Measurements from ENCODE around the gene AFAP1L1.
"Not testable (repeated sequence)": the region's sequence is repeated elsewhere in the genome, so short reads cannot be mapped to it uniquely, and the experiment has no call there.

AFAP1L1 gene

DNA sequence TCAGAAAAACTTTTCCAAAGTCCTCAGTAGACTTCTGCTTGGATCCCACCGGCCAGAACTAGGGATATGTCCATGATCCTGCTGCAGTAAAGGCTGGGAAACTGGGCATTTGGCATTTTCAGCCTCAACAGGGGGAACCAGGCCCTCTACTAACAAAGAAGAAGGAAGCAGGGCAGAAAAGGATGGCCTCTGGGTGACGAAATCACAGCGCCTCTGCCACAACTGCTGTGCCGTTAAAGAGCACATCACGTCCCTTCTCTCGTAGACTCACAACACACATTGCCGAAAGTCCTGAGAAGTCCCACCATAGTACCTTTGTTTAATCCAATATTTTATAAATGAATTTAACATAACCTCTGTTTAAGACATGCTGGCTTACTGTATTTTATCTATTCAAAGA lies 10.4 kb upstream of the AFAP1L1 start:
- no peak for DNase-seq (ENCODE audit: low read depth)

DNA sequence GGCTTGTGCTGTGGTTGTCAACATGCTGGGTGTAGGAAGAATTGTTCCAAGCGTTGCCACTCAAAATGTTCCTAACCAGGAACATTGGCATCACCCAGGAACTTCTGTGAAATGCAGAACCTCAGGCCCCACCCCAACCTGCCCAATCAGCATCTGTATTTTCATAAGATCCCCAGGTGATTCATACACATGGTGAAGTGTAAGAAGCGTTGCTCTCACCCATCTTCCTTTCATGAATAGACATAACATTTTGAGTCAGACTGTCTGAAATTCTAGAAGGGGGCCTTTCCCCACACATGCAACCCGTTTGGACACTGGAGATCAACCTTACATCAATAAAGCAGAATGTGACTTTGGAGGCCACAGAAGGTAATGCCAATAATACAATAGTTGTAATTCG lies 9.3 kb upstream of the AFAP1L1 start:
- DNase-seq (ENCODE audit: low read depth) = no peak

GRCh38 chr5:149264439-149265067 lies 7.1 kb upstream of the AFAP1L1 start:
- peak; percentile 6 for DNase-seq (ENCODE audit: low read depth)

DNA sequence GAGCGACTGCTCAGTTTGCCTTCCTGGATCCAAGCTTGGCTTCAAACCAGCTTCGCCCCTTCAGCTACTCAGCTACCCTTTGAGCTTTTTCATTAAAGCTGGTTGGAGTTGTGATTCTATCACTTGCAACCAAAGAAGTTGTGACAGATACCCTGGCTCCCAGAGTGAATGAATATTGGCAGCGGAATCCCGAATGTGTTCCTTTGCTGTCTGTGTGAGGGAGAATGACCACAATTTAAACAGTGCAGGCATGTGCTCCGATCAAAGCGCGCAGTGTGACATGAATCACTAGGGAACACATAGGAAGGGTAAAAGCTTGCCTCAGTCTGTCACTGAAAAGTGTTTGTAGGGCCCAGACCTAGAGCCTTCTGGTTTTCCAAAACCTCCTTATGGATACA lies 6.6 kb upstream of the AFAP1L1 start:
- DNase-seq (ENCODE audit: low read depth) = no peak

GRCh38 chr5:149265597-149265996 lies 6.1 kb upstream of the AFAP1L1 start:
- DNase-seq (ENCODE audit: low read depth) = no peak

- no peak for DNase-seq (ENCODE audit: low read depth)
These were observed 4.3 kb upstream of the AFAP1L1 start for GRCh38 chr5:149267241-149267973.

DNA sequence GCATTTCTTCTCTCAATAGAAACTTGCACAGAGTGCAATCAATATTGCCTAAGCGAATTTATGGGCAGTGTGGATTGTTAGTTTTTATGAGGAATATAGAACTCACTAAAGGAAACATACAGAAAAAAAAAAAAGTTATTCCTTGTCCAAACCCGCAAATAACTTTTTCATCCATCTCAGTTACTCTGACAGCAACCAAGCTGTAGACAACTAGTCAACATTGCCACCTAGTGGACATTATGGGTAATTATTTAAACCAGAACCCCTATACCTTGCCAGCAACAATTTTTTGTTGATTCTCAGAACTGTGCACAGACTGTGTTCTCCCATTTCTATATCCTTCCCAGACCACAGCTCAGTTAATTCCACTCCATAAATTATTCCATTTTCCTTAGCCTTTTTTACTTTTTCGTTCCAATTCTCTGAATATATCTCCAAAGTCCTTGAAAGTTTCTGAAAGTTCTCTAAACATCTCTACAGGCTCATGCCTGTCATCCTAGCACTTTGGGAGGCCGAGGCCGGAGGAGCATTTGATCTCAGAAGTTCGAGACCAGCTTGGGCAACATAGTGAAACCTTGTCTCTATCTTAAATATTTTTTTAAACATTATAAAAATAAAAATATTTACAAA lies 2.6 kb upstream of the AFAP1L1 start:
- DNase-seq (ENCODE audit: low read depth) = no peak

DNA sequence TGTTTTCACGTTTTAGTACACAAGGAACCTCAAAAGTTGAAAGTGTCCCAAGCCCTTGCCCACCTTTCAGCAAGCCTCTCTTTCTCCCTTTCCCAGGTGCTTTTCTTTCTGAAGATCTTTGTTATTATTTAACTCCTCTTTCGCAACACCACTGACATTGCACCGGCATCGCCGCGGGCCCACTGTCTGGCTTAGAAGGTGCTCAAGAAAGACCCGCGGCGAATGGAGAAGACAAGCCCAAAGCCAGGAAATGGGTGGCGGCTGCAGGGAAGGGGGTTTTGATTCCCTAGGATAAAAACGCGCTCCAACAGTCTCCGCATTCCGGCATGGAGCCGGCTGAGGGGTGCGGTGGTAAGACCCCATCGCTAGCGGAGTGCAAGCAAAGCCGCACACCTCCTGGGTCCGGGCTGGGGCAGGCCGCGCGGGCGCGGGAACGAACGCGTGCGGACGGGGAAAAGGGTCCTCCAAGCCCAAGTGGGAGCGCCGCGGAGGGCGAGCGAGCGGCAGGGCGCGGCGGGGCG lies 404 bp upstream of the AFAP1L1 start:
- no peak for DNase-seq (ENCODE audit: low read depth)

DNA sequence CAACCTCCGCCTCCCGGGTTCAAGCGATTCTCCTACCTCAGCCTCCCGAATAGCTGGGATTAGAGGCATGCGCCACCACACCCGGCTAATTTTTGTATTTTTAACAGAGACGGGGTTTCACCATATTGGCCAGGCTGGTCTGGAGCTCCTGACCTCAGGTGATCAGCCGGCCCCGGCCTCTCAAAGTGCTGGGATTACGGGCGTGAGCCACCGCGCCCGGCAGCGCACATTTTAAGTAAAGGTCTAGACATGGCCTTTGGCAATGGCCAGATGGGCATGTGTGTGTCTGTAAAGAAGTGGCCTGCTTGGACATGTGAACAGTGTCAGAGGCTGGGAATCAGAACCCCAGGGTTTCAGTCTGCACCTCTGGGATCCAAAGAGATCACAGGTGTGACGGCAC lies 1.1 kb downstream of the AFAP1L1 start:
- not testable (repeated sequence) for DNase-seq (ENCODE audit: low read depth)

DNA sequence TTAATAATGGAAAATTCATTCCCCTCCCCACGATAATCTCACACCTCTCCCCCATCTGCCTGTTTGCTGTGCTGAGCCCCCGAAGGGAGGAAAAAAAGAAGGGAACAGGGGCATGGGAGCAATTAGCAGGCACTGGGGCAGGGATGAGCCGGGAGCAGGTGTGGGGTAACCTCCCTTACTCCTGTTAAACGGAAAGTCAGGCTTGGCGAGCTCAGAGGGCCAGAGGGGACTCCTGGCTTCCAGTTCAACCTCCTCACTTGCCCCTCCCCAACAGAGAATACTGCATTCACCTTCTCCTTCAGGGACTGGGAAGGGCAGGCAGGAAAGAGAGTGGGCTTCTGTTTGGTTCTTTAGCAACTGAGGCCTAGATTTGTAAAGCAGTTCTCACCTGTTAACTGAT lies 1.6 kb downstream of the AFAP1L1 start:
- no peak for DNase-seq (ENCODE audit: low read depth)

DNA sequence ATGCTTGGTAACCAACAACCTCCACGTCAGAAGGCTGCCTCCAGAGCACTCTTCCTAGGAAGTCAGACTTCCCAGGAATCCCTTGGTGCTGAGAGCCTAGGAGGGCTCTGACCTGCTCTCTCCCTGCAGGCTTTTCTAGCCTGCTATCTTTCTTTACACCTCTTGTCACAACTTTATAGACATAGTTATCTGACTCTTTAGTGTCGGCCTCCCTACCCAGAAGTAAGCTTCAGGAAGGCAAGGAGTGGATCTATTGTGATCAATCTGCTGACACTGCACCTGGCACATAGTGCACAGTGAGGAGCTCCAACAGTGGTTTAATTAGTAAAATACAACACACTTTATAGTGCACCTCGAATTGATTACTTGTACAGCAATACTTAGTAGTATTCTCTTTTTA lies 2.3 kb downstream of the AFAP1L1 start:
- DNase-seq (ENCODE audit: low read depth) = no peak

DNA sequence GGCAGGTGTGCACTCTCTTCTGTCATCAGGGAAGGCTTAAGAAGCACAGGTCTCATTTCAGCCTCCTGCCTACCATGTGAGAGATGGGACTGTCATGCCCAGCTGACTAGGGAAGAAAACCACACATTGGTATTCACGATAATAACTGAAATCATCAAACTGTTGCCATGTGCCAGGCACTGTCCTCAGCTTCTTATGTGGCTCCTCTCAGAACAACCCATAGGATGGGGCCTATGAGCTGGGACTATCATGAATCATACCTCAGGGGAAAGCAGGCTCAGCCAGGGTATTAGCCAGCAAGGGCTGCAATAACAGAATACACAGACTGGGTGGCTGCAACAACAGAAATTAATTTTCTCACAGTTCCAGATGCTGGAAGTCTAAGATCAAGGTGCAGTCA lies 3.3 kb downstream of the AFAP1L1 start:
- no peak for DNase-seq (ENCODE audit: low read depth)

- DNase-seq (ENCODE audit: low read depth) = no peak
These were observed 6.1 kb downstream of the AFAP1L1 start for GRCh38 chr5:149277801-149278200.

DNA sequence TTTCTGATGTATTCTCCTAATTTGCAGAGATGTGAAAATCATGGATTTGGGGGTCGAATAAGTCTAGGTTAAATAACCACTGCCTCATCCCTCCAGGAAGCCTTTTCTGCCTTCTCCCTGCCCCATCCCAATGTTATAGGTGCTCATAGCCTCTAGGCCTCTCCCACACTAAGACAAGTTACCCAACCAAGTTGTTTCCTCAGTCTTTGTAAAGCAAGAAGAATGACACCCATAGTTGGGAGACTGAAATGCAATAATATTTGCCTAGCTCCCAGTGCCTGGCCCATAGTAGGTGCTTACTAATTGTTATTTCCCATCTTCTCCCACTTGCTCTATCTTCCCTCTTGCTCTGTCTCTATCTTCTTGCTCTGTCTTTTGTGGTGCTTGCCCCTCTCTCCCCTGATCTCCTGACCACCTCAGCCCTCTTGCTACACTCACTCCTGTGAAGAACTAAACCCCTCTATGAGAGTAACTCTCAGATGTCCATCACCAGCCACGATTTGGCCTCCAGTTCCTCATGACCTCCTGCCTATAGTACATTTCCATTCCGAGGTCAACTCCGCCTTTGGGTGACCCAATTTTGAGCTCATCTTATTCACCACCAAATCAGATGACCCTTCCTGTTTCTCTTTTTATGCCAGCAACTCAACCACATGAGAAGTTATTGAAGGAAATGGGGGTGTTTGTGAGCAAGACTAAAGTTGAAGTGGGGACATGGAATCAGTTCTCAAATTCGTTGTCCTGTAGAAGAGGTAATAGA lies 7.0 kb downstream of the AFAP1L1 start:
- no peak for DNase-seq (ENCODE audit: low read depth)

DNA sequence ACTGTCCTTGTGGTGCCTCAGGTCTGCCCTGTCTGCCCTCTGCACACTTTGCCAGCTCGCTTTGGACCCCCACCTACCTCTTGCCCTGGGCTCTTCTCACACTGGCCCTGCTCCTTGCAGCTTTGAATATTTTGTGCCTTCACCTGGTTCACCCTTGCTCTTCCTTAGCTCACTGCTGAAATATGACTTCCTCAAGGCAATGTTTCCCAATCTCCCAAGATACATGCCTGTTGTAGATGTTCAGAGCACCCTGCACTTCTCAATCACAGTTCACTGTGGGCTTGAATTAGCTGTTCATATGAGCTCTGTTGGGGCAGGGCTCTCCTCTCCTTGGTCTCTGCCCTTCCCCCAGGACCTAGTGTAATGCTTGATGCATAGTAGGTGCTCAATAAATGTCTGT lies 8.0 kb downstream of the AFAP1L1 start:
- DNase-seq (ENCODE audit: low read depth) = no peak

GRCh38 chr5:149280124-149280523 lies 8.5 kb downstream of the AFAP1L1 start:
- DNase-seq (ENCODE audit: low read depth) = no peak

- no peak for DNase-seq (ENCODE audit: low read depth)
These were observed 9.1 kb downstream of the AFAP1L1 start for GRCh38 chr5:149280802-149281201.

- no peak for DNase-seq (ENCODE audit: low read depth)
These were observed 10.6 kb downstream of the AFAP1L1 start for GRCh38 chr5:149282027-149282965.

DNA sequence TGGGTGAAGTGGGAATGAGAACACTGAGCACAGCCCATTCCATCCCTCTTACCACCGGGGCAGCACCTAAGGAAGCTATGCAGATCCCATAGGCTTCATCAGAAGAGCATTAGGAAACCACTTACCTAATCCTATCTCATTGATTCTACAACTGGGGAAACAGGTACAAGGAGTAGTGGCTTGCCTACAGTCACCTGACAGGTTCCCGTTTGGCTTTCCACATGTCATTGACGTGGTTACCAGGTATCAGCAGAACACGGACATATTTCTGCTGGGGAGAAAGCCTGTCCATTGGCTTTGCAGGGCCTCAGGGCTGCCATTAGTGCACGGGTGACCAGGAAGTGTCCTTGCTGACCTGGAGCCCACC lies 11.3 kb downstream of the AFAP1L1 start:
- DNase-seq (ENCODE audit: low read depth) = no peak

DNA sequence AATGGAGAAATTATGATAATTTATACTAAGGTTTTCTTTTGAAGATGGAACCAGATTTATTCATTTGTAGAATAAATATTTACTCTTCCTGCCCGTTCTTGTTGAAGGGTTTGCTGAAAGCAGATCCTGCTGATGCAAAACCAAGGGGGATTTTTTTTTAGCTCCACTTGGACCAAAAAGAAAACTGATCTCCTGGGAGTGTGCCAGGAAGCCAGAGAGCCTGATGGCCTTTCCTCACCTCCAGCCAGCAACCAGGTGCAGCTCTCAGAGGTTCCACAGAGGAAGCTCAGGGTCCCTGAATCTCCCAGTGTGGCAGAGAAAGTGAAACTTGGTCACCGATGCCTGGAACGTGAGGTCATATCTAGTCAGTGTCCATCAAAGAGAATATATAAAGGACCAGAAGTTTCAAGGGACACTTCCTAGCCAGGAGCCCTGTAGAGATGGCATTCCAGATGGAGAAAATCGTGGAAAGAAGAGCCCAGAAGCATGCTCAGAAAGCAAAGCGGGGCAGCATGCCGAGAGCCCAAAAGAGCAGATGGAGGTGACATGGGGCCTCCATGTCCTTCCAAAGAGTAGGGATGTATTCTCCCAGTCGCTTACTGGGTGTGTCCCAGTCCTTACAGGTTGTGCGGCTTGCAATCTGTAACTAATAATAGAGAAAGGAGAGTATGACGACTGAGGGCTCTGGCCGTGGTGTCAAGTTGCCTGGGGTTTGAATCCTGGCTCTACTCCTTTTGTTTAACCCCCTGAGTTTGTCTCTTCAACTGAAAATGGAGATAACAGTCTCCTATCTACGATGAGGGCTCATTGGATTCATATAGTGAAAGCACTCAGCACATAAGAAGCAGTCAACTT lies 12.2 kb downstream of the AFAP1L1 start:
- no peak for DNase-seq (ENCODE audit: low read depth)

- no peak for DNase-seq (ENCODE audit: low read depth)
These were observed 12.8 kb downstream of the AFAP1L1 start for GRCh38 chr5:149284501-149284900.

Data from stimulated activated CD8-positive, alpha-beta memory T cell treated with anti-CD3 and anti-CD28 coated beads, Interleukin-12 subunit alpha, Interleukin-12 subunit beta, amount 100 ng/mL, for 4 hours (primary cell).